Heart left ventricle (tissue), 13 donors: ENCODE results near the gene CFAP54.

ENCODE experiments used
- CTCF ChIP-seq, 12 donors: fragments of 200-600 bp; sonication (generic) in 4 of 12; IDR thresholded peaks; one replicate each; pipeline versions ENCODE4 v1.5.0 to v1.8.0; 2018 to 2022; ENCODE audit warnings: antibody characterized with exemption in 12 of 12, mild to moderate bottlenecking in 5 of 12
- POLR2A ChIP-seq, 2 donors: fragments of 450-650 bp; IDR thresholded peaks; one replicate each; pipeline ENCODE4 v1.6.1; 2017; ENCODE audit warnings: antibody characterized with exemption in 2 of 2, mild to moderate bottlenecking in 2 of 2, moderate library complexity in 2 of 2
- donor health status: ischemic (EF 13 %, LVEDD 7.1; RV severe dilation, severe dysfunction).
- donor health status: DM: no; HTN: yes; CAD: no.
- donor health status: DM: no; HTN: no; CAD: no.
- donor health status: ischemic (EF 25% LVEDD 6.9; RV normal size, moderate dysfunction).
- donor health status: ischemic (EF 25% LVEDD 5.7; RV mildly dilated, moderate dysfunction).
- donor health status: ischemic (EF 35%, LVEDD 5.7; RV mildly dilated, moderate dysfunction).
- donor health status: nonischemic (EF 11% LVEDD 7.7; RV severe dilation, severe dysfunction).
- donor health status: DM: yes; HTN: yes; CAD: no.
- donor health status: PGD.
- donor health status: ischemic (EF 29% LVEDD 5.4; RV normal size, mild dysfunction).
- donor health status: nonischemic (EF 23%, LVEDD 6.1; RV moderate dilation, normal function).

- TF ChIP-seq CTCF (IDR thresholded peaks at IDR 0.05) (no peak), POLR2A (IDR thresholded peaks at IDR 0.05) (no peak)
Measured at GRCh38 chr12:96809522-96809921, 320.1 kb downstream of the CFAP54 start.
